ENCODE results near the gene DEFB123.

DEFB123 gene

DNA sequence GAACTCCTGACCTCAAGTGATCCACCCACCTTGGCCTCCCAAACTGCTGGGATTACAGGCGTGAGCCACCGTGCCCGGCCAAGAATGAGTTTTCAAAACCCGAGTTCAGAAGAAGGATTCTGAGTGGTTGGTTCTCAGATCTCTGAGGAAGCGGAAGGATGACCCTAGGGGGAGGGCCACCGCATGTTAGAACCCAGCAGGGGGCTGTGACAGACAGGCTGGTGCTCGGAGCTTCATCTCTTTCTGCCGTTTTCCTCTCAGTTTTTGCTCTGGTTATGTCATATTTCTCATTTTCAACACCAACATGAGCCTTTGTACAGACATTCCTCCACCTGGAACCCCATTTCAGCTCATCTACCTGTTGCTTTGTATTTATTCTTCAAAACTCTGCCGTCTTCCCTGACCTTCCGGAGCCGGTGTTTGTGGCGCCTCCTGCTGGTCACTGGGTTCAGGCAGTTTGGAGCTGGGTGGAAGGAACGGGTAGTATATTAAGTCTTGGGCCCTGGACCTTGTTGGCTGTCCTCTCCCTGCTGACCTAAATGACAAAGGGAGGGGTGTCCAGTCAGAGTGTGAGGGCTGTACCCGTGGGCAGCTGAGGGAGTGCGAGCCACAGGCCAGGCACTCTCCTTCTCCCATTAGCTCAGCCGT, at the start of gene DEFB123:
DEFB123 (plus strand) TSS at position 621 of the 648 bp plus-strand sequence. CDS start 67 bp downstream, outside the sequence.
- no peak within 1 kb of the TSS for H3K9ac ChIP-seq (ENCODE audit: low read length in 5 of 5)
- no peak within 1 kb of the TSS for H3K27ac ChIP-seq (ENCODE audit: low read depth, low read length)
- peaks cover 0 to 3% (median 0%) of the 10 kb centered on the region in 5 donors for H3K9me3 ChIP-seq (ENCODE audit: control insufficient read depth in 5 of 5, low read length in 5 of 5)
- no peaks in the 10 kb centered on the region for H3K4me1 ChIP-seq (ENCODE audit: control insufficient read depth in 5 of 5, insufficient read depth in 5 of 5, low read length in 5 of 5)
- H3K36me3 ChIP-seq (ENCODE audit: control insufficient read depth in 5 of 5, insufficient read depth in 5 of 5, low read length in 5 of 5): no peaks in the 10 kb centered on the region
- peaks cover 0 to 11% (median 2%) of the 10 kb centered on the region in 5 donors for H3K27me3 ChIP-seq (ENCODE audit: control insufficient read depth in 5 of 5, insufficient read depth in 4 of 5, low read length in 5 of 5)
- no peak within 1 kb of the TSS for H3K4me3 ChIP-seq (ENCODE audit: low read depth in 1 of 5, low read length in 5 of 5)

GRCh38 chr20:31392836-31393235, 47.6 kb upstream of the DEFB123 start:
- H3K4me1 ChIP-seq (ENCODE audit: control insufficient read depth in 5 of 5, insufficient read depth in 5 of 5, low read length in 5 of 5): no peaks in the 10 kb centered on the region
- no peak overlapping the region for H3K9ac ChIP-seq (ENCODE audit: low read length in 5 of 5)
- no peaks in the 10 kb centered on the region for H3K9me3 ChIP-seq (ENCODE audit: control insufficient read depth in 5 of 5, low read length in 5 of 5)
- no peak overlapping the region for H3K27ac ChIP-seq (ENCODE audit: low read depth, low read length)
- peaks cover 0 to 4% (median 3%) of the 10 kb centered on the region in 5 donors for H3K27me3 ChIP-seq (ENCODE audit: control insufficient read depth in 5 of 5, insufficient read depth in 4 of 5, low read length in 5 of 5)
- no peak overlapping the region for H3K4me3 ChIP-seq (ENCODE audit: low read depth in 1 of 5, low read length in 5 of 5)
- no peaks in the 10 kb centered on the region for H3K36me3 ChIP-seq (ENCODE audit: control insufficient read depth in 5 of 5, insufficient read depth in 5 of 5, low read length in 5 of 5)

DNA sequence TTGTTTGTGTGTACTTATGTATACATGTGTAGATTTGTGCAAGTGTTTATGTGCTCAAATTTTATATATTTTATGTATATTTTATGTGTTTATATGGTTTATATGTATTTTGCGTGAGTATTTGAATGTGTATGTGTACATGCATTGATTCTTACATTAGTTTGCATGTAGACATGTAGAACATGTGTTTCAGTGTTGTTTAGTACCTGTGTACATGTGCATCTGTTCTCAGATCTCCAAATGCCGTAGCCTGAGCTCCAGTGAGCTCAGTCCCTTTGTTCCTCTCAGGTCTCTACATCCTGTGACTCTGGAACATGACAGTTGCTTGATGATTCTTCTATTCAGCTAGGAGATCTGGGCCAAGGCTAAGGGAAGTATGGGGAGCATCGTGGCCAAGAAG, 45.5 kb upstream of the DEFB123 start:
- Histone ChIP-seq H3K36me3 (ENCODE audit: control insufficient read depth in 5 of 5, insufficient read depth in 5 of 5, low read length in 5 of 5) (no peaks in the 10 kb centered on the region), H3K9ac (ENCODE audit: low read length in 5 of 5) (no peak overlapping the region), H3K9me3 (ENCODE audit: control insufficient read depth in 5 of 5, low read length in 5 of 5) (no peaks in the 10 kb centered on the region), H3K4me3 (ENCODE audit: low read depth in 1 of 5, low read length in 5 of 5) (no peak overlapping the region), H3K27ac (ENCODE audit: low read depth, low read length) (no peak overlapping the region), H3K27me3 (ENCODE audit: control insufficient read depth in 5 of 5, insufficient read depth in 4 of 5, low read length in 5 of 5) (peaks cover 0 to 5% (median 3%) of the 10 kb centered on the region in 5 donors), H3K4me1 (ENCODE audit: control insufficient read depth in 5 of 5, insufficient read depth in 5 of 5, low read length in 5 of 5) (no peaks in the 10 kb centered on the region)

- no peak overlapping the region for H3K27ac ChIP-seq (ENCODE audit: low read depth, low read length)
- H3K4me3 ChIP-seq (ENCODE audit: low read depth in 1 of 5, low read length in 5 of 5): no peak overlapping the region
- no peak overlapping the region for H3K9ac ChIP-seq (ENCODE audit: low read length in 5 of 5)
- H3K9me3 ChIP-seq (ENCODE audit: control insufficient read depth in 5 of 5, low read length in 5 of 5): no peaks in the 10 kb centered on the region
- H3K36me3 ChIP-seq (ENCODE audit: control insufficient read depth in 5 of 5, insufficient read depth in 5 of 5, low read length in 5 of 5): no peaks in the 10 kb centered on the region
- H3K4me1 ChIP-seq (ENCODE audit: control insufficient read depth in 5 of 5, insufficient read depth in 5 of 5, low read length in 5 of 5): no peaks in the 10 kb centered on the region
- peaks cover 0 to 5% (median 0%) of the 10 kb centered on the region in 5 donors for H3K27me3 ChIP-seq (ENCODE audit: control insufficient read depth in 5 of 5, insufficient read depth in 4 of 5, low read length in 5 of 5)
These were observed 36.5 kb upstream of the DEFB123 start for GRCh38 chr20:31403886-31404285.

- H3K36me3 ChIP-seq (ENCODE audit: control insufficient read depth in 5 of 5, insufficient read depth in 5 of 5, low read length in 5 of 5): no peaks in the 10 kb centered on the region
- H3K27me3 ChIP-seq (ENCODE audit: control insufficient read depth in 5 of 5, insufficient read depth in 4 of 5, low read length in 5 of 5): peaks cover 0 to 5% (median 0%) of the 10 kb centered on the region in 5 donors
- no peaks in the 10 kb centered on the region for H3K9me3 ChIP-seq (ENCODE audit: control insufficient read depth in 5 of 5, low read length in 5 of 5)
- no peaks in the 10 kb centered on the region for H3K4me1 ChIP-seq (ENCODE audit: control insufficient read depth in 5 of 5, insufficient read depth in 5 of 5, low read length in 5 of 5)
- no peak within 1 kb of the TSS for H3K9ac ChIP-seq (ENCODE audit: low read length in 5 of 5)
- H3K4me3 ChIP-seq (ENCODE audit: low read depth in 1 of 5, low read length in 5 of 5): no peak within 1 kb of the TSS
- H3K27ac ChIP-seq (ENCODE audit: low read depth, low read length): no peak within 1 kb of the TSS
These were observed 34.3 kb upstream of the DEFB123 start, which contains the start of gene DEFB121 for GRCh38 chr20:31406115-31406514. Gene DEFB121 (minus strand): TSS chr20:31406215. CDS start chr20:31406152, 63 bp downstream.

DNA sequence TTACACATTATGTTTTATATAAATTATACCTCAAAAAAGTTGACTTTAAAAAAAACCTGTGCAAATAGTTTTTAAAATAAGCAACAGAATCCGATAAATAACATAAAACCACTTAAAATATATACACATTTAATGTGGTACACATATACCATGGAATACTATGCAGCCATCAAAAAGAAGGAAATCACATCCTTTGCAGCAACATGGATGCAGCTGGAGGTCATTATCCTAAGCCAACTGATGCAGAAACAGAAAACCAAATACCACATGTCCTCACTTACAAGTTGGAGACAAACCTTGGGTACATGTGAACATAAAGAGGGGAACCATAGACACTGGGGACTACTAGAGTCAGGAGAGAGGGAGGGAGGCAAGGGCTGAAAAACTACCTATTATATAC, 30.4 kb upstream of the DEFB123 start:
- no peak overlapping the region for H3K9ac ChIP-seq (ENCODE audit: low read length in 5 of 5)
- peaks cover 0 to 3% (median 0%) of the 10 kb centered on the region in 5 donors for H3K27me3 ChIP-seq (ENCODE audit: control insufficient read depth in 5 of 5, insufficient read depth in 4 of 5, low read length in 5 of 5)
- no peak overlapping the region for H3K27ac ChIP-seq (ENCODE audit: low read depth, low read length)
- H3K4me1 ChIP-seq (ENCODE audit: control insufficient read depth in 5 of 5, insufficient read depth in 5 of 5, low read length in 5 of 5): no peaks in the 10 kb centered on the region
- H3K36me3 ChIP-seq (ENCODE audit: control insufficient read depth in 5 of 5, insufficient read depth in 5 of 5, low read length in 5 of 5): no peaks in the 10 kb centered on the region
- H3K9me3 ChIP-seq (ENCODE audit: control insufficient read depth in 5 of 5, low read length in 5 of 5): no peaks in the 10 kb centered on the region
- H3K4me3 ChIP-seq (ENCODE audit: low read depth in 1 of 5, low read length in 5 of 5): no peak overlapping the region

DNA sequence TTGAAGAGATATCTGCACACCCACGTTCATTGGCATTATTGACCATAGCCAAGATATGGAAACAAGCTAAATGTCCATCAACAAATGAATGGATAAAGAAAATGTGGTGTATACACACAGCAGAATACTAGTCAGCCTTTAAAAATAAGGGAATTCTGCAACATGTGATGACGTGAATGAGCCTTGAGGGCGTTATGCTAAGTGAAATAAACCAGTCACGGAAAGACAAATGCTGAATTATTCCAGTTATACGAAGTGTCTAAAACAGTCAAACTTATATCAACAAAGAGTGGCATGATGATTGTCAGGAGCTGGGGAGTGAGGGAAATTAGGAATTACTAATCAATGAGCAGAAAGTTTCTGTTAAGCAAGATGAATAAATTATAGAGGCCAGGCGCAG, 26.1 kb upstream of the DEFB123 start:
- H3K4me3 ChIP-seq (ENCODE audit: low read depth in 1 of 5, low read length in 5 of 5): no peak overlapping the region
- H3K36me3 ChIP-seq (ENCODE audit: control insufficient read depth in 5 of 5, insufficient read depth in 5 of 5, low read length in 5 of 5): no peaks in the 10 kb centered on the region
- no peaks in the 10 kb centered on the region for H3K9me3 ChIP-seq (ENCODE audit: control insufficient read depth in 5 of 5, low read length in 5 of 5)
- no peaks in the 10 kb centered on the region for H3K27me3 ChIP-seq (ENCODE audit: control insufficient read depth in 5 of 5, insufficient read depth in 4 of 5, low read length in 5 of 5)
- H3K4me1 ChIP-seq (ENCODE audit: control insufficient read depth in 5 of 5, insufficient read depth in 5 of 5, low read length in 5 of 5): no peaks in the 10 kb centered on the region
- H3K27ac ChIP-seq (ENCODE audit: low read depth, low read length): no peak overlapping the region
- H3K9ac ChIP-seq (ENCODE audit: low read length in 5 of 5): no peak overlapping the region

DNA sequence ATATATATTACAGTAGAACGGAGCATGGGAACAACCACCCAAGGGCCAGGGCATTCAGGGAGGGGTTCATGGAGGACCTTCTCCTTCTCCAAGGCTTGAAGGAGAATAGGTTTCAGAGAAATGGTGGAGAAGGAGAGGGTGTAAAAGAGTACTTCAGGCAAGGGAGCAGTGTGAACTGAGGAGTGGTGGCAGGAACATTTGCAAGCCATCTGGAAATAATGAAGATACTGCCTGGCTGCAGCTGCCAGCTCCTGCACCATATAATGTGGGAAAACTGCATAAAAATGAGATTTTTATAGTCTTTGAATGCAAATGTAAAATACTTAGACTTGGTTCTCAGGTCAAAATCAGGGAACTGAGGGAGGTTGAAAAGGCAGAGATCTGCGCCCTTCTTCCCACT, 24.8 kb upstream of the DEFB123 start:
- Histone ChIP-seq H3K9ac (ENCODE audit: low read length in 5 of 5) (no peak overlapping the region), H3K9me3 (ENCODE audit: control insufficient read depth in 5 of 5, low read length in 5 of 5) (no peaks in the 10 kb centered on the region), H3K36me3 (ENCODE audit: control insufficient read depth in 5 of 5, insufficient read depth in 5 of 5, low read length in 5 of 5) (no peaks in the 10 kb centered on the region), H3K27ac (ENCODE audit: low read depth, low read length) (no peak overlapping the region), H3K4me3 (ENCODE audit: low read depth in 1 of 5, low read length in 5 of 5) (no peak overlapping the region), H3K4me1 (ENCODE audit: control insufficient read depth in 5 of 5, insufficient read depth in 5 of 5, low read length in 5 of 5) (no peaks in the 10 kb centered on the region), H3K27me3 (ENCODE audit: control insufficient read depth in 5 of 5, insufficient read depth in 4 of 5, low read length in 5 of 5) (no peaks in the 10 kb centered on the region)

GRCh38 chr20:31418307-31418706, 22.1 kb upstream of the DEFB123 start:
- no peak overlapping the region for H3K9ac ChIP-seq (ENCODE audit: low read length in 5 of 5)
- no peak overlapping the region for H3K27ac ChIP-seq (ENCODE audit: low read depth, low read length)
- H3K4me3 ChIP-seq (ENCODE audit: low read depth in 1 of 5, low read length in 5 of 5): no peak overlapping the region
- H3K27me3 ChIP-seq (ENCODE audit: control insufficient read depth in 5 of 5, insufficient read depth in 4 of 5, low read length in 5 of 5): no peaks in the 10 kb centered on the region
- H3K4me1 ChIP-seq (ENCODE audit: control insufficient read depth in 5 of 5, insufficient read depth in 5 of 5, low read length in 5 of 5): no peaks in the 10 kb centered on the region
- H3K36me3 ChIP-seq (ENCODE audit: control insufficient read depth in 5 of 5, insufficient read depth in 5 of 5, low read length in 5 of 5): no peaks in the 10 kb centered on the region
- no peaks in the 10 kb centered on the region for H3K9me3 ChIP-seq (ENCODE audit: control insufficient read depth in 5 of 5, low read length in 5 of 5)

GRCh38 chr20:31425797-31426196, 14.6 kb upstream of the DEFB123 start:
- peaks cover 0 to 3% (median 0%) of the 10 kb centered on the region in 5 donors for H3K27me3 ChIP-seq (ENCODE audit: control insufficient read depth in 5 of 5, insufficient read depth in 4 of 5, low read length in 5 of 5)
- peaks cover 0 to 11% (median 0%) of the 10 kb centered on the region in 5 donors for H3K9me3 ChIP-seq (ENCODE audit: control insufficient read depth in 5 of 5, low read length in 5 of 5)
- H3K4me1 ChIP-seq (ENCODE audit: control insufficient read depth in 5 of 5, insufficient read depth in 5 of 5, low read length in 5 of 5): no peaks in the 10 kb centered on the region
- H3K4me3 ChIP-seq (ENCODE audit: low read depth in 1 of 5, low read length in 5 of 5): no peak overlapping the region
- no peak overlapping the region for H3K9ac ChIP-seq (ENCODE audit: low read length in 5 of 5)
- no peak overlapping the region for H3K27ac ChIP-seq (ENCODE audit: low read depth, low read length)
- no peaks in the 10 kb centered on the region for H3K36me3 ChIP-seq (ENCODE audit: control insufficient read depth in 5 of 5, insufficient read depth in 5 of 5, low read length in 5 of 5)

All from subcutaneous abdominal adipose tissue (tissue), 5 donors.